ENCODE data around the gene ASPSCR1.
"Not testable (repeated sequence)": the region's sequence is repeated elsewhere in the genome, so short reads cannot be mapped to it uniquely, and the experiment has no call there.

The ASPSCR1 gene

DNA sequence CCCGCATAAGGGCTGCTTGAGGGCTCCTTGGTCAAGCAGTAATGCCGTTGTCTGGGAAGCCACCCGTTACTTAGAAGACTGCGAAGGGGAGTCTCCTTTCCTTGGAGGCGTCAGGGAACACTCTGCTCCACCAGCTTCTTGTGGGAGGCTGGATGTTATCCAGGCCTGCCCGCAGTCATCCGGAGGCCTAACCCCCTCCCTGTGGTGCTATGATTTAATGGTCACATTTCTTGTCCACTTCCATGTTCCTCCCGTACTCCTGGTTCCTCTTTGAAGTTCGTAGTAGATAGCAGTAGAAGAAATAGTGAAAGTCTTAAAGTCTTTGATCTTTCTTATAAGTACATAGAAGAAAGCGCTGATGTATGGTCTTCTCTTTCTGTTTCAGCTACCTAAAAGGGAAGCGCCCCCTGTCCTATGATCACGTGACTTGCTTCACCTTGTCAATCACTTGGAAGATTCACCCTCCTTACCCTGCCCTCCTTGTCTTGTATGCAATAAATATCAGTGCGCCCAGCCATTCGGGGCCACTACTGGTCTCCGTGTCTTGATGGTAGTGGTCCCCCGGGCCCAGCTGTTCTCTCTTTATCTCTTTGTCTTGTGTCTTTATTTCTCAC, 61.5 kb downstream of the ASPSCR1 start:
- in situ Hi-C loops (cut with MboI; ENCODE audit: low sequenced_read_pairs), result not testable (repeated sequence)

GRCh38 chr17:82039695-82040299, 62.4 kb downstream of the ASPSCR1 start:
- in situ Hi-C loops (cut with MboI; ENCODE audit: low sequenced_read_pairs), result no loop called here

DNA sequence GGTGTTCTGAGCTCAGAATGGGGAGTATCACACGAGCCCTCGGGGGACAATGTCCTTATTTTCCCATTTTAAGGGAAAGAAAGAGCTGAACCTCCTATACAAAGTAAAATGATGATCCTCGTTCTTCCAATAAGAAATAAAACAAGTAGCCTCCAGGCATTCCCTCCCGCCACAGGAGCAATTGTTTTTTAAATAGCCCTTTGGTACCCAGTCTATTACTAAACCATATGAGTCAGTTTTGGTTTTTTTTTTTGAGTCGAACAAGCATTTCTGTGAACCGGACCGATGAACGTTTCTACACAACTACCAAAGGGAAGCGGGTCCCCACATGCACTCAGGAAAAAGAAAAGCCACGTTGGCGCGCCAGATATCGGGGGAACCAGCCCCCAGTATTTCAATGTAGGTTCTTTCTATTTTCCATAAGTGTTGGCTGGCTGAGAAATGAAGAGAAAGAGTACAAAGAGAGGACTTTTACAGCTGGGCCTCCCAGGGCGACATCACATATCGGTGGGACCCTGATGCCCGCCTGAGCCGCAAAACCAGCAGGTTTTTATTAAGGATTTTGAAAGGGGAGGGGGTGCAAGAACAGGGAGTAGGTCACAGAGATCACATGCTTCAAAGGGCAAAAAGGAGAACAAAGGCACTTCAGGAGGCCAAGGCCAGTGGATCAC, 63.9 kb downstream of the ASPSCR1 start:
- in situ Hi-C loops (cut with MboI; ENCODE audit: low sequenced_read_pairs), result no loop called here

DNA sequence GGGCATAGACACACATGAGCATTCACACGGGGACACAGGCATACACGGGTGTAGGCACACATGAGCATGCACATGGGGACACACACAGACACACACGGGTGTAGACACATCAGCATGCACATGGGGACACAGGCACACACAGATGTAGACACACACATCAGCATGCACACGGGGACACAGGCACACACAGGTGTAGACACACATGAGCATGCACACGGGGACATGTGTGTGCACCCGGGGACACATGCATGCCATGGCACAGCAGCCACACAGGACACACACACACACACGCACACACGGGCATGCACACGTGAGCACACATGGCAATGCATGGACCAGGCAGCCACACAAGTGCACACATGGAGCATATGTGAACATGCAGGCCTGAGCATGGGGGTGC, 65.2 kb downstream of the ASPSCR1 start:
- in situ Hi-C loops (cut with MboI; ENCODE audit: low sequenced_read_pairs), result no loop called here

- in situ Hi-C loops (cut with MboI; ENCODE audit: low sequenced_read_pairs), result no loop called here
These were observed 66.1 kb downstream of the ASPSCR1 start for GRCh38 chr17:82043507-82043906.

GRCh38 chr17:82045936-82046484, 68.6 kb downstream of the ASPSCR1 start:
- in situ Hi-C loops (cut with MboI; ENCODE audit: low sequenced_read_pairs), result no loop called here

DNA sequence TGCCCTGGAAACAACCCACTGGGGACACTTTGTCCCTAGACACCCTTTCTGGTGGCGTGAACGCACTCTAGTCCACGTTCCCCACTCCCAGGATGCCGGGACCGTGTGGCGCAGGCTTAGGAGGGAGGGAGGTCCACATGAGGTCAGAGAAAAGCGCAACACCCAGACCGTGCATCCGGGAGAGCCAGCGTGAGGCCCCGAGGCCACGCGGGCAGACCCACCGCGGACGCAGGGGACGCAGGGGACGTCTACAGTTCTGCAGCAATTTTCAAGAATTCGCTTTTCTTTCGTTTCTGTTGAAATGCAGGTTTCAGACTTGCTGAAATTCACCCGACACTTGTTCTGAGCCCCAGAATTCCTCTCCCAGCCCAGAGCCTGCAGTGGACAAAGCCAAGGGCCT, 69.5 kb downstream of the ASPSCR1 start:
- in situ Hi-C loops (cut with MboI; ENCODE audit: low sequenced_read_pairs), result no loop called here

- in situ Hi-C loops (cut with MboI; ENCODE audit: low sequenced_read_pairs), result no loop called here
These were observed 70.0 kb downstream of the ASPSCR1 start for GRCh38 chr17:82047379-82047778.

DNA sequence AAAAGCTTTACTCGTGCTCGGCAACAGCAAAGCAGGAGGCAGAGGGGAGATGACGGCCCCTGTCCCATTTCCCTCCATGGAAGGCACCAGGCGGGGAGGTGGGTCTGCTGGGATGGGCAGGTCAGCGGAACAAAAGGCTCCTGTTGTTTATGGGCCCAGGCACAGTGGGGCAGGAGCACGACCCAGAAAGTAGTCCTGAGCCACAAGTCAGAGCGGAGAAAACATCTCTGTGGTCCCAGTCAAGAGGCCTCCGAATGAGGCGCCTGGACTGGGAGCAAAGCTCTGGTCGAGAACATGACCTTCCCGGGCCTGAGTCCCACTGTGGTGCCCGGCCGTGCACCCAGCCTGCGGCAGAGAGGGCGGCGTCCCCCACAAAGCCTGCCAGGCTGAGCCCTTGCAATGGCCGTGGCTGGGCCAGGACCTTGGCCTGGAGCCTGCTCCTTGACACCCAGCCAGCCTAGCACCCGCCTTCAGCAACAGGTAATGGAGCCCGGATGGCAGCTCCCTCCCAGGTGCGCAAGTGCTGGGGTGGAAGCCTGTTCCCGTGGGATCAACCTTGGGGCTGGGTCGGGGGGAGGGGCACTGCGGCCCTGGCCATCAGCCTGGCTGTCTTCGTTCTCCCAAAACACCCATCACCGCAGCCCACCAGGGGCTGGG, 70.6 kb downstream of the ASPSCR1 start:
- in situ Hi-C loops (cut with MboI; ENCODE audit: low sequenced_read_pairs), result no loop called here

- in situ Hi-C loops (cut with MboI; ENCODE audit: low sequenced_read_pairs), result no loop called here
These were observed 71.1 kb downstream of the ASPSCR1 start for GRCh38 chr17:82048571-82048971.

- in situ Hi-C loops (cut with MboI; ENCODE audit: low sequenced_read_pairs), result no loop called here
These were observed 71.7 kb downstream of the ASPSCR1 start for GRCh38 chr17:82049106-82049505.

GRCh38 chr17:82049521-82049971, 72.1 kb downstream of the ASPSCR1 start:
- in situ Hi-C loops (cut with MboI; ENCODE audit: low sequenced_read_pairs), result no loop called here

DNA sequence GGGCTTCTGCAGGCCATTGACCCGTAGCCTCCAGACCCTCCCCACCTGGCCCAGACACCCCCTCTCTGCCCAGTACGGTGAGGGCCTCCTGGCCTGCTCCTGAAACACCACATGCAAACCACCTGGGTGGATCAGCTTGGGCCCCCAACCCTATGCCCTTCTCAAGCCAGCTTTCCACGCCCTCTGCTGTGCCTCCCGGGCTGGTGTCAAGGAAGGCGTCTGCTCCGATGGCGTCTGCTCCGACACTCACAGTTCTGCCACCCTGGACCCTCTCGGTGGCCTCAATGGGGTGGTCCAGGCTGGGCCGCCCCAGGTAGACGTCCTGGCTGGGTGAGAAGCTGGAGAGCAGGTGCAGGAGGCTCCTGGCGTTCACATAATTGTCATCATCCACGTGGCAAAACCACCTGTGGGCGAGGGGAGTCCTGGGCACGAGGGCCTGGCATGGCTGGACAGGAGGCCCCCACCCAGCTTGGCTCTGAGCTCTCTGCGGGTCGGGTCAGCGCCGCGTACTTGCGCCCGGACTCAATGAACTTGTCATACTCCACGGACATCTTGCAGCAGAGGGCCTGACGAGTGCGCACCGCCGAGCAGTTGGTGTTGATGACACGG, 72.8 kb downstream of the ASPSCR1 start:
- in situ Hi-C loops (cut with MboI; ENCODE audit: low sequenced_read_pairs), result no loop called here

DNA sequence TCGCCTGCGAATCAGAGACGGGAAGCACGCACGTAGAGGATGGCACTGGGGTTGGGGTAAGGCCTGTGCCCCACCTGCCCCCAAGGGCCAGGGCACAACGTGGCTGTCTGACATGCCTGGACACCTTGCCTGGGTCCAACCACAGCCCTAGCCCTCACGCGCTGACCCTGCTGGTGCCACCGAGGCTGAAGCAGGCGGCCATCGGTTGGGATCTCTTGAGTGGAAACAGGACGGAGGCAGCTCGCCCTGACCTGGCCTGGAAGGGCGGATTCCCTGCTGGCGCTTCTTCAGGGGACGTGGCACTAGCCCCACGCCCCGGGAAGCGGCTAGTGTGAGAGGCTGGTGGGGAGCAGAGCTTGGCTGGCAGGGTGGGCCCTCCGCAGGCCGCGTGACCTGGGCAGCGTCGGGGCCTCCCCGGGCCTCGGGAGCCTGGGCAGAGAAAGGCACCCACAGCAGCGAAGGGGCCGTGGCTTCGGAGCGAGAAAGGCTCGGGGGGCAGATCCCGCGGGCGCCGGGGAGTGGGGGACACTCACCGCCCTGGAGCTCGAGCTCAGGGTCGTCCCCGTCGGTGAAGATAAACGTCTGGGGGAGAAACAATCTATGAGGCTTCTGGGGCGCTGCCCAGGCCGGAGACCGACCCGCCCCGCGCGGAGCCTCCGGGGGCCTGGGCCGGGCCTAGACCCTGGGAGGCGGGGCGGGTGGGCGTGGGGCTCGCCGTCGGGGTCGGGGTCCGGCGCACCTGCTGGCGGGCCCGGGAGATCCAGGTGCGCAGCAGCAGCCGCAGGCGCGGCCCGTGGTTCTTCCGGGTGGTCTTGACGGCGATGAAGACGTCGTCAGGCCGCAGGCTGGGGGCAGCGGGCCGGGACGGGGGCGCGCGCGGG, 73.6 kb downstream of the ASPSCR1 start:
- in situ Hi-C loops (cut with MboI; ENCODE audit: low sequenced_read_pairs), result no loop called here

DNA sequence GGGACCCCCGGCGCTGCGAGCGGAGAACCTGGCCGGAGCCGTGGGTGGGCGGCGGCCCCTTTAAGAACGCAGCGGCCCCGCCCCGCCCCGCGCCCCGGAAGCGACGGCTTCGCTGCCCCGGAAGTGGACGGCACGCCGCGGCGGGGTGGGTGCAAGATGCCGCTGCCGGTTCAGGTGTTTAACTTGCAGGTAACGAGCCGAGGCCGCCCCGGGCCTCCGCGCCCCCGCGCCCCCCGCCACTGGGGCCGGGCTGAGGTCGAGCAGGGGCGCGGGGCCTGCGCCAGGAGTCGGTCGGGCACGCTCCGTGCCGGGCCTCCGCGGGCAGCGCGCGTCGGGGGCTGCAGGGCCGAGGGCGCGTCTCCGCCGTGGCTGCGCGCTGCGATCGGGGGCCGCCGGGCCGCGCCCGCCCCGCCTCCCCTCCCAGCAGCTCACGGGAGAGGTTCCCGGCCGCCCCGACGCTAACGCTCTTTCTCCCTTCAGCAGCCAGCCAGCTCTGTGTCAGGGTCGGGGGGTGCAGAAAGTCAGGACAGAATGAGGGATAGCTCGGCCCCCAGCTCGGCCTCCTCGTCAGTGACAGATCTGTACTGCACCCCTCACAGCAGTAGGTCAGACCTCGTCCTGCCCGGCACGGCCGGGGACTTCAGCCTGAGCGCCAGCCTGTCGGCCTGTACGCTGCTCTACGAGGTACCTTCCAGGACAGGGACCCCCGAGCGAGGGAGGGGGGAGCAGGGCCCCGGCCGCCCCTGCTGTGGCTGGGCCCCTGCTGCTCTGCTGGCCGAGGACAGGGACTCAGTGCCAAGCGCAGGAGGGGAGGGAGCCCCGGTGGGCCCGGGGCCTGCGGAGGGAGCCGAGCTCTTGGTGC, 74.6 kb downstream of the ASPSCR1 start, which contains the start of the genes GPS1 and RFNG:
GPS1 (plus strand) TSS at position 123 of the 862 bp plus-strand sequence; CDS start at position 157, 34 bp downstream.
RFNG (minus strand) TSS at position 36 of the 862 bp plus-strand sequence. CDS start 45 bp downstream, outside the sequence.
- in situ Hi-C loops (cut with MboI; ENCODE audit: low sequenced_read_pairs), result no loop called here

- in situ Hi-C loops (cut with MboI; ENCODE audit: low sequenced_read_pairs), result no loop called here
These were observed 75.2 kb downstream of the ASPSCR1 start for GRCh38 chr17:82052638-82053059.

DNA sequence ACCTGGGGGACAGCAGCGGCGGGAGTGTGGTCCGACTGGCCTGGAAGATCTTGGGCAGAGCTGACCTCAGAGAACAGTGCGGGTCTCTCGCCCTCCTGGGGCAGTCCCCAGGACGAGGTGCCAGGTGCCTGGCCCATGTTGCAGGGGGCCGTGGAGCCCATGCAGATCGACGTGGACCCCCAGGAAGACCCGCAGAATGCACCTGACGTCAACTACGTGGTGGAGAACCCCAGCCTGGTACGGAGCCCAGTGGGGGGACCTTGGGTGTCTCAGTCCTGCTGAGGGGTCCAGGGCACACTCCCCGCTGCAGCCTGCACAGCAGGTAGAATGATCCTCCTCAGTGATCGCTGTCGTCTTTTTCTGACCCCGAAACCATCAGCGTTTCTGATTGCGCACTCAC, 75.7 kb downstream of the ASPSCR1 start:
- in situ Hi-C loops (cut with MboI; ENCODE audit: low sequenced_read_pairs), result no loop called here

GRCh38 chr17:82053556-82054263, 76.3 kb downstream of the ASPSCR1 start:
- in situ Hi-C loops (cut with MboI; ENCODE audit: low sequenced_read_pairs), result no loop called here

Data from HL-60/S4 treated with phorbol 12-myristate 13-acetate at 8.2 ng/mL for 4 days and 3 days (cell line).